ENCODE results near the gene TPSD1.
"Not testable (repeated sequence)": the region's sequence is repeated elsewhere in the genome, so short reads cannot be mapped to it uniquely, and the experiment has no call there.

- not testable (repeated sequence) for TF ChIP-seq POLR2AphosphoS5 (IDR thresholded peaks at IDR 0.05; ENCODE audit: borderline replicate concordance, low read depth, low read length); EZH2 (IDR thresholded peaks at IDR 0.05)
These were observed 11.7 kb upstream of the TPSD1 start for GRCh38 chr16:1243907-1244850.

Measured in SK-N-MC (cell line).